DMS114 treated with DMSO at 0.1 percent for 48 hours (cell line): ENCODE data around the gene OTUD4.
"Not testable (repeated sequence)": the region's sequence is repeated elsewhere in the genome, so short reads cannot be mapped to it uniquely, and the experiment has no call there.

Experiments used
- DNase-seq: peaks from one replicate; lab custom pipeline; 2025; ENCODE audit not compliant: unreplicated experiment; lab: John Stamatoyannopoulos, UW

Gene OTUD4

DNA sequence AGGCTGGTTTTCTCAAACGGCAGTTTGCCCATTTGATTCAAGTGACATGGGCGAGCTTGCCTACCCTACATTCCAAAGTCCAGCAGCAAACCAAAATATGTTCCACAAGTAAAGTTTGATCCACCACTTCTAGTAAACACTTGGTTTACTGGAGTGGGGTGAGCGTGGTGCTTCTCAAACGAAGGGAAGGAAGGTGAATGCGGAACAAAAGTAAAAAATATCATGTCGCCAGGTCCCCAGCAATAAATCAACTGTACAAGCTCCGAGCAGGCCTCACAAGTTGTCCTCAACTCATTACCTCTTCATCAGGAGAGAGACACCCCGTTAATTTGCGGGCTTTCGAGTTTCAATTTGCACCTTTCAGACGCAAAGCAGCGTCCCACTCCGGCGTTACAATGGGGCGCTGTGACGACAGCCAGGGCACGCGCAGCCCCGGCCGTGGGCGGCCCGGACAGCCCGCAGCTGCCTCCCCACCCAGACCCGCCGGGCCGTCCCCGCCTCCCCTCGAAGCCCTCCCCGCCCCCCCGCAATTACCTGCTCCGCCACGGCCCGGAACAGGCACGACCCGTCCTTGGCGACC, 1.0 kb downstream of the OTUD4 start:
- DNase-seq = no peak

DNA sequence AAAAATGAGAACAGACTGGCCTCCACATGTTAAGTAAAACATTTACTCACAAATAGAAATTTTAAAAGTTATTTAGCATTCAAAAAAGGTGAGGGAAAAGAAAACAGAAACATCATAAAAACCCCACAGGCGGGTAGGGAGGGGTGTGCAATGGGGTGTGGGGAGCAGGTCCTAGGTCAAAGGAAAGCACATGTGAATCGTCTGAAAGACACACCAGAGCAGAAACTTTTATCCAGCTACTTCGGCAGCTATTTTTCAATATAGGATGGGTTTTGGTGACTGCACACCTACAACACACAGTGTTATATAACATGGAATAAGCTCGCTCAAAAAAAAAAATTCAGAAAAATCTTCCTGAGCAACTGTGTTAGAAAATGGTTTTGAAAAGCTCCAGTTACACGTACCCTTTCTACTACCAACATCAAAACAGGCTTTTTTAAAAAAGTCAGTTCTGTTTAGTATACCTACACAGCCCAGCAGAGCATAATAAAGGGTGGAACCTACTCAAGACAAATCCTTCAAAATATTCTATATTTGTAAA, 1.6 kb downstream of the OTUD4 start:
- DNase-seq = no peak

DNA sequence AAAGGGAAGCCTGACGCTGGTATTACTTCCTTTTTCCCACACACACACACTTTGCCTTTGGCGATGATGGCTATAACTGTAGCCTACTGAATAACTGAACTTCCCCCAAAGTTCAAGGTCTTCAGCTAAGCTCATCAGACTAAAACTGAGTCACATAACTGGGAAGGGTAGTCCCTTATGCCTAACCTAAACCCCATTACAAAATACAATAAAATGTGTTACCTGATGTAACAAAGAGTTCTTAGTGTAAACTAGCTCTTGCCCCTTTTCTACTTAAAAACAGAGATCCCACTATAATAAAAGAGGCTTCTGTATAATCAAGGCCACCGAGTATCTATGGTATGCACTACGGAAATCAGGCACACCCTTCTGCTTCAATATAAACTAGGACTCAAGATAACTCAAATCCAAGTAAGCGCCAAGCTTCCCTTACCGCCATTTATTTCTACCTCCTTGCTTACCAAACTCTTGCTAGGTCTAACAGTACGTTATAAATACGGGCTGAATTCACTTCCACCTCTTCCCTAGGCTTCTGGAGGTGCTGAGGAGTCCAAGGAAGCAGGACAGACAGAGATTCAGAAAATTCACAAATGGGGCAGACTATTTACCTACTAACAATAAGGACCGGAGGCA, 2.4 kb downstream of the OTUD4 start:
- DNase-seq = no peak

DNA sequence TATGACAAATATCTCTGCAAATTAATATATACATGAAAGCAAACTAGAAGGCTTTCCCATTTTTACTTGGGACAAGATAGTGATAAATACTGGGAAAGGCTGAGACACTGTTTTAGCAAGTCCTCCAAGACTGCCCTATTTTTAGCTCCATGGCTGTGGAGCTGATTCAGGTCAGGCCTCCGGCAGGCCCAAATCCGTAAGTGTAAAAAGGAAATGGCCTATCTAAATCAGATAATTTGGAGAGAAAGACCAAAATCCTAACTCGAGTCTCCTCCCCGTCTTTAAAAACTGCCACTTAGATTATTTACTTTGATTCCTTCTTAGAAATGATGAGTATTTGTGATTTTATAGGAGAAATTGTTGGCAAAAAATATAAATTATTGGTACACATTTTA, 2.9 kb downstream of the OTUD4 start:
- DNase-seq = no peak

DNA sequence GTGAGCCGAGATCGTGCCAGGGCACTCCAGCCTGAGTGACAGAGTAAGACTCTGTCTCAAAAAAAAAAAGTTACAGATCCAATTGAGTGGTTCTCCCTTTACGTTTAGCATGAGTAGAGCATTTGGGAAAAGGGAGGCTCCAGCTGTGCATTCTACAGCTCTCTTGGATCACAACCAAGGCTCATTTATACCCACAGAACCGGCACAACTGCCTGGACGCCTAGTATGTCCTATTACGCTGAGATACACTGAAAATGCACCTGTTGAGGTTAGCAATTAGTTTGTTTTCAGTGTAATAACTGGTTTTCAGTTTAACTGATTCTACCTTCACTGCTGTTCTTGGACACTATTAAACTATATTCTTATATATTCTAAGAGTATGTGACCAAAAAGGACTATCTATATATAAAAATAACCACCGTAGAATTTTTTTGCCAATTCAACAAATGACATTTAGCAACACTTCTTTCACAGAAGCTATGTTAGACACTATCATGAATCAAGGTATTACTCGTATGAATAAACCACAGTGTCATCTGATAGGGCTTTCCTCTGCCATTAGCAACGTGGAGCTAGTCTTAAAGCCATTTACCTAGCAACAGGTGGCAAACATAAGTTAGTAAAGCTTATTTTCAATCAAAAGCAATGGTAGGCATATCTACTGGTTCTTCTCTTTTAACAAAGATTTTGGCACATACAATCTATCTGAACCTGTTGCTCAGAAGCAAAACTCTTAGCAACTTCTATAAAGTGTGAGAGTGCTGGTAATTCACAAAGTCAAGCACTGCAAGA, 3.6 kb downstream of the OTUD4 start:
- no peak for DNase-seq

DNA sequence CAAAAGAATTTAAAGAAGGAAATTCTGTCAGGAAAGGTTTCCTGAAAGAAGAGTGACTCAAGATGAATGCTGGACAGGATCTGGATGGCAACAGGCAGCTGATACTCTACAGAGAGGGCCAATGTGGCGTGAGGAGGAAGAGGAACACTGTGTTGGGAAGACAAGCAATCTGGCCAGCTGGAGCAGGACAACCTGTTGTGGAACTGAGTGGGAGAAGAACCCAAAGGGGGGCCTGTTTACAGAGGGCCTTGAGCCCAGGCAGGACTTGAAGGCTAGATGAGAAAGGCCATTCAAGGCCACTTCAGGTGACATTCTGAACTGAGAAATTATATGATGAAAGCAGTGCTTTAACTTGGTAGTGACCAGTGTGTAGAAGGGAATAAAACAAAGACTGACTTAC, 8.5 kb downstream of the OTUD4 start:
- DNase-seq = no peak

DNA sequence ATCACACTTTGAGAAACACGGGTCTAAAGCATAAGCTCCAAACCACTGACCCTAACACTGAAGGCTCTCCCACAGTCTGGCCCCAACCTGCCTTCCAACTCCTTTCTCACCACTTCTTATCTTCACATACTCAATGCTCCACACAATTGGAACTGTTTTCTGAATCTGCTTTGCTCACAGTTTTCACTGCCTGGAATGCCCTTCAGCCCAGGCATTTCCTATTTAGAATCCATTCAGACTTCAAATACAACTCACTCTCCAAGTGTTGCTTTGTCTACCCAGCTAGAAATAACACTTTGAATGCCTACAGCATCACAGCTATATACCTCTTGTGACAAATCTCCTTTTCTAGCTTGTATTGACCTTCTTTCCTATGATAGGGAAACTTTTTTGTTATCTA, 10.2 kb downstream of the OTUD4 start:
- DNase-seq = no peak

DNA sequence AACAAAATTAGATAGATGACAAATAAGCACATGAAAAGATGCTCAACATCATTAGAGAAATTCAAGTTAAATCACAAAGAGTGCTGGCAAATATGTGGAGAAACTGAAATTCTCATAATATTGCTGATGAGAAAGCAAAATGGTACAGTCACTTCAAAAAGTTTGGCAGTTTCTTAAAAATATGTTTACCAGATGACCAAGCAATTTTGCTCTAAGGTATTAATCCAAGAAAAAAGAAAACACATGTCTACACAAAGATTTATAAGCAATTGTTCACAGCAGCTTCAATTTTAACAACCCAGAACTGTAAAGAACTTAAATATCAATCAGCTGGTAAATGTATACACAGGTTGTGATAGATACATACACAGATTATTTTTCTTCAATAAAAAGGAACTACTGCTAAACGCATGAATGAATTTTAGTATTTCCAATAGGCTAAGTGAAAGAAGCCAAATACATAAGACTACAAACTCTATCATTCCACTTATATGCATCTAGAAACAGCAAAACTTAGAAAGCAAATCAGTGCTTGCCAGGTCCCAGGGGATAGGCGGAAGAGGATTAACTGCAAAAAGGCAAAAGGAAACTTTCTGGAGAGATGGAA, 11.7 kb downstream of the OTUD4 start:
- DNase-seq = no peak

DNA sequence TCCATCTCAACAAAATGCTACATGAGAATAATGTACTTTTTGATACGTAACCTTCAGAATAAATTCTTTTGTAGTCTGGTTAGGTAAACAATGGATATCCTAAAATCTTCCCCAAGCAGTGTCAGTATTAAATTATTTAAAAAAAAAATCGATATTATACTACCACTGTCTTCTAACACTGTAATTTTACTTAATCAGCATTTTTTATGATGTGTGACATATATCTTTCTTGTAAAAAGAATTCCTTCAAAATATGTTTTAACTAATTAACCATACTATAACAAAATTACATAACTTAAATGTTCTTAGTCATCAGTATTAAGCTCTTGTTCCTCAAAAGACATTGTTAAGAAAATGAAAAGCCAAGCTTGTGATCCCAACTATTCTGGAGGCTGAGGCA, 12.5 kb downstream of the OTUD4 start:
- DNase-seq = no peak

DNA sequence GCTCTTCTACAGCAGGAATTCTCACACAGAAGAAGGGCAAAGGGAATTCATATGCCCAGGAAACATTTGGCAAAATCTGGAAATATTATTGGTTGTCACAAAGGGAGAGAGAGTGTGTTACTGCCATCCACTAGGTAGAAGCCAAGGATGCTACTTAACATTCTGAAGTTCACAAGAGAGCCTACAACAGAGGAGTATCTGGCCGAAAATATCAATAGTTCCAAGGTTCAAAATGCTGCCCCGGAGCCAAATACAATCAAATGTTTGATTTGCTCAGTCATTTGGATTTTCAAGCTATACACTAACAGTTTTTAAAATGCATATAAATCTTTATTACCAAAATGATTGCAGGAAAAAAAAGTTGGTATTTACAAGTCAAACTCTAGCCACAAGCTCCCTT, 18.8 kb downstream of the OTUD4 start:
- DNase-seq = no peak

DNA sequence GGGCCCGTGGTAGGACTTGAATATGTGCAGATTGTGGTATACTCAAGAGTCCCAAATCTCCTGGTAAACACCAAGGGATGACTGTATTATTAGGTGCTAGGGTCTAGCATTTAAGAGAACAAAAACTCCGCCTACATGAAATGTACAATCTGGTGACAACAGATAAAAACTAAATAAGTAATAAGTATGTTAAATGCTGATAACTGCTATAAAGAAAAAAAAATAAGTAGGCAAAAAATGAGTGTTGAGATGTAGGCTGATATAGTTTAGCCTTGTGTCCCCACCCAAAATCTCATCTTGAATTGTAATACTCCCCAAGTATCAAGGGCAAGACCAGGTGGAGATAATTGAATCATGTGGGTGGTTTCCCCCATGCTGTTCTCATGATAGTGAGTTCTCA, 23.4 kb downstream of the OTUD4 start:
- no peak for DNase-seq

DNA sequence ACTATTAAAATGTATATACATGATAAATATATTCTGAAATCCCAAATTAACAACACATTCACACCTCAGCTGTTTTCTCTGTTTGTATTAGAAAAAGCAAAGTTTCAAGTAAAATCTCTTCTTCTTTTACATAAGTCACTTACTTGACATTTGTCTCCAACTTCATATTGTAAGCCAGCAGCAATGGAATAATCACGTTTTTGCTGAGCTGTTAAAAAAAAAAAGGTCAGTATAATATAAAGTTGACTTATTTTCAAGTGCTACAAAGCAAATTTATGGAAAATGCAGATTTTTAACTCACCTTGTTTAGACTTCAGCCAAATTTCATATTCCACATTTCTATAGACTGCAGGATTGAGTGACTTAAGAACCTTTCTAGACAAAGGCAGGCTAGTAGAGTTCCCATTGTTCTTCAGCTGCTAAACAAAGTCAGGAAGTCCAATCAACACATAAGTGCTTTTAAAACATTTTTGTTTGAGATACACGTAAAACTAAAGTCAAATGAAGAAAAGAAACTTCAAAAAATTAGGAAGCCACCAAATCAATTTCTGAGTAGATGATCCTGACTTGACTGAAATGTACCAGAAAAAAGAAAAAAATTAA, 25.0 kb downstream of the OTUD4 start:
- DNase-seq = no peak

DNA sequence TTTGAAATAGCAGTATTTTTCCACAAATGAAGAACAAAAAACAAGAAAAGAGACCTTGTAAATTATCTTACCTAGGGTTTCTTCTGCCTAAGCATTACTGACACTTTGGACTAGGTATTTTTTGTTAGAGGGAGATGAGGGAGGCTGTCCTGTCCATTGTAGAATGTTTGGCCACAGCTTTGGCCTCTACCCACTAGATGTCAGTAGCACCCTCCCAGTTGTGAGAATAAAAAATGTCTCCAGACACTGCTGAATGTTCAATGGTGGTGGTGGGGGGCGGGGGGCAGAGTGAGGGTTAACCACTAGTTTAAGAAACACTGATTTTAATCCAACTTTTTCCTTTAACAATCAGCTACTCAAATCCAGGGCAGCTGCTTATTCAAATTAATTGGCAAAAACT, 25.8 kb downstream of the OTUD4 start:
- DNase-seq = no peak

DNA sequence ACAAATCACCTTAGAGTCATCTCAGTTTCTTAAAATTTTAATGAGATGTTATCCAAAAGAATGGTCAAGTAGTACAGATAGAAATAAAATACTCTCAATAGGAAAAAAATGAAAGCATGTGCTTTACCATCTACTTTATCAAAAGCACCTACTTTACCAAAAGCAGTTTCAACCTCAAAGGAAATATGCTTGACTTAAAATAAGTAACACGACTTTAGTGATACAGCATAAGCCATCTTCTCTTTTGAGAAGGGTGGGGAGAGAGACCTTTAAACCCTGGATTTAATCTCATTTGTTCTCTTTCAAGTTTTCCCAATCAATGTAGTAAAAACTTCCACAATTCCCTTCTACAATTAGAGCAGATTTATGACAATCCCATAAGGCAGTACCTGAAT, 26.5 kb downstream of the OTUD4 start:
- DNase-seq = no peak

DNA sequence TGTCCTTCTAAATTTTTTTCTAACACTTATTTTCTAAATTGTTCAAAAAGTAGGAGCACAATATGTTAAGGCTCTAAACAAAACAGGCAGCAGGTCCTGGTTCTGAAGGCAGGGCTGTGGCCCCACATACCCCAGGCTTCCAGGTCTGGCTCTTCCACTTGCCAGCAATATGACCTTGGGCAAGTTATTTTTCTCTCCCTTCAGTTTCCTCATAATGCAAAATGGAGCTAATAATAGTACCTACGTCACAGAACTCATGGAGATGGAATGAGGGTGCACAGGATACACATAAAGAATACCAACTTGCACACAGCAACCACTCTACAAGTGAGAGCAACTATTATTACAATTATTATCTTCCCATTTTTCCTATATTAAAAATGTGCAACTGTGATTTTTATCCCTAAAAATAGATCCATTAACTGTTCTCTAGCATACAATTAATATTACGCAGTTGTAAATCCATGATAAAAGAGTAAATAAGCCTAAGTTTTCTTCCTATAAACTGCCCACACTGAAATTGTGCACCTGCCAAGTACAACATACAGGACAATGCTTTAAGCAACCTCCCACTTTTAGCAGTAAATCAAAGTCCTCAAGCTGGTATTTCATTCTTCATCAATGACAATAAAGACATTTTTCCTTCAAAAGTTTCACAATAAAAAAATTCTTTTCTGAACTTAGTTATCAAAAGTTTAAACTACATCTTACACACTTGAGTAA, 27.0 kb downstream of the OTUD4 start:
- DNase-seq = no peak

DNA sequence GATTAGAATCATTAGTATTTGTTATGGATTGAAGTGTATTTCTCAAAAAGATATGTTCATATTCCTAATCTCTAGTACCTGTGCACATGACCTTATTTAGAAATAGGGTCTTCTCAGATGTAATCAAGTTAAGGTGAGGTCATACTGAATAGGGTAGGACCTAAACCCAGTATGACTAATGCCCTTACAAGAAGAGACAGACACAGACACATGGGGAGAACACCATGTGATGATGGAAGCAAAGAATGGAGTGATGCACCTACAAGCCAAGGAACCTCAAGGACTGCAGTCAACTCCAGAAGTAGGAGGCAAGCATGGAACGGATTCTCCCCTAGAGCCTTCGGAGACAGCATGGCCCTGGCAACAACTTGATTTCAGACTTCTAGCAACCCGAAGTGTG, 31.4 kb downstream of the OTUD4 start:
- DNase-seq = no peak

DNA sequence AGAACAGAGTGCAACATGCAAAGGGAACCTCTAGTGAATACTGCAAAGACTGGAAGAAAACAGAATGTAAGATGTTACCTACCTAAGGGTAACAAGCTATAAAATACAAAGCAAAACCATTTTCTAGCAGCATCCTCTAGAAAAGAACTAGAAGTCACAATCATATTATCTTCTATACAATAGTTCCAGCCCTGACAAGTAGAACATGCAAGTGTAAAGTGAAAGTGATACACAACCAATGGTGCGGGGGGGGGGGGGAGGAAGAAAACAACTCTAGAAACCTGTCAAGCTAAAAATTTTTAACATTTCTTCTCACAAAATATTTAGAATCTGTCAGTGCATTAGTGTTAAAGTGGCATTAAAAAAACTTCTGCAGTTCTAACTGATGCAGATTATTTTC, 44.2 kb downstream of the OTUD4 start:
- not testable (repeated sequence) for DNase-seq

DNA sequence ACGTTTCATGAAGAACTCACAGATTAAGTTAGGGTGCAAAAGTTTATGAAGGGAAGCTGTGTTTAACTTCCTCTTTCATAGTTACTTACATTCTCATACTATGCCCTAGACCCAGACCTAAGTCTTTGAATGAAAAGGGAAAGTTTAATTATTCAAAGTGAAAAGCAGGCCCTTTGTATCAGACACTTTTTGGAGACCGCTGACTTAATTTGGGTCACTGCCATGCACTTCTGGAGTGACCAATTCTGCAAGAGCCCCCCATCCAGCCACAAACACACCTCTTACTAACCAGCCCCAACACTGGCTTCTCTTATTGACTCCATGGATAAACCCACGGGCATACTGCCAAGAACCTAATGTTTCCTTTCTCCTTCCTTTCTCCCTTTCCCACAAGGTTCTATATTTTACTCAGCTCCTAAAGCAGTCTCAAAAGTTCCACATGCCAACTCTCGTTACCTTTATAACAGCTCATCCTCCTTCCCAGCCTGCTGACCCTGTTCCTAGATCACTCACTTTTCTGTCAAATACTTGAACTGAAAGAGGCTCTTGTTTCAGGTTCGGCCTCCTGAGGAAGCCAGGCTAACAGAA, 47.8 kb downstream of the OTUD4 start:
- no peak for DNase-seq

DNA sequence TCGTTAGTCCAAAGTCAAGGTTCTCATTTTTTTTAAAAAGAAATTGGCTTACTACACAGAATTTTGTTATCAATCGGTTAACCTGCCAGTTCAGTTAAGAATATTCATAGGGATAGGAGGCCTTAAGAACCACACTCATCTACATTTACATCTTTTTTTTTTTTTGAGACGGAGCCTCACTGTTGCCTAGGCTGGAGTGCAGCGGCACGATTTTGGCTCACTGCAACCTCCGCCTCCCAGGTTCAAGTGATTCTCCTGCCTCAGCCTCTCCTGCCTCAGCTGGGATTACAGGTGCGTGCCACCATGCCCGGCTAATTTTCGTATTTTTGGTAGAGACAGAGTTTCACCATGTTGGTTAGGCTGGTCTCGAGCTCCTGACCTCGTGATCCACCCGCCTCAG, 48.5 kb downstream of the OTUD4 start:
- DNase-seq = no peak

DNA sequence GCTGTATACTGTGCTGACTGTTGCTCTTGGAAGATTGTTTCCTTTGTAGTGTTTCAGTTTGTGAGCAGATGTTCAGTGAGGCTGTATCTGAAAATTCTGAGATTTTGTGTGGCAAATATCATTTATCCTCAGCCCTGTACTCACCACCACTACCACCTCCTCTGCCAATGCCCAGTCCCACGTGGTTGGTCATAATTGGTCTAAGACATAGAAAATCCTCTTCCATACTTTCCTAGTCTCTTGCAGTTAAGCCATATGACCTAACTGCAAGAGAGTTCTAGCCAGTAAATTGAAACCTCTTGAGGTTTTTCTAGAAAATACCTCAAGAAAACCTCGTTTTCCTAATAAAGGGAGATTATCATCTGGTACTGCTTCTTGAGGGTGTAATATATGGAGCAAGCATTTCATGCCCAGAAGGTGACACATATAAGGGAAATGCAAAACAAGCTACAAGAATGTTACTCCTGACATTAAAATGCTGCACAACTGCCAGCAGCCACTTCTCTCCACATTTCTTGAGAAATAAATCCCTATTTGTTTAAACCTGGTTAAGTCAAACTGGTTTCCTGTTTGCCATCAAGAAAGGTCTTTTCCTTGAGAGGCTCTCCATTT, 49.5 kb downstream of the OTUD4 start:
- DNase-seq = no peak
